Heart left ventricle (tissue), 13 donors: ENCODE measurements around the gene KCNE2.

Source experiments
- POLR2A ChIP-seq, 2 donors: fragments of 450-650 bp; IDR thresholded peaks; one replicate each; pipeline ENCODE4 v1.6.1; 2017; ENCODE audit warnings: antibody characterized with exemption in 2 of 2, mild to moderate bottlenecking in 2 of 2, moderate library complexity in 2 of 2
- TF ChIP-seq, protein P1 (sequence below), 12 donors: fragments of 200-600 bp; sonication (generic) in 4 of 12; IDR thresholded peaks; one replicate each; pipeline versions ENCODE4 v1.5.0 to v1.8.0; 2018 to 2022; ENCODE audit warnings: antibody characterized with exemption in 12 of 12, mild to moderate bottlenecking in 5 of 12
- donor health status: ischemic (EF 13 %, LVEDD 7.1; RV severe dilation, severe dysfunction).
- donor health status: DM: no; HTN: yes; CAD: no.
- donor health status: DM: no; HTN: no; CAD: no.
- donor health status: ischemic (EF 25% LVEDD 6.9; RV normal size, moderate dysfunction).
- donor health status: ischemic (EF 25% LVEDD 5.7; RV mildly dilated, moderate dysfunction).
- donor health status: ischemic (EF 35%, LVEDD 5.7; RV mildly dilated, moderate dysfunction).
- donor health status: nonischemic (EF 11% LVEDD 7.7; RV severe dilation, severe dysfunction).
- donor health status: DM: yes; HTN: yes; CAD: no.
- donor health status: PGD.
- donor health status: ischemic (EF 29% LVEDD 5.4; RV normal size, mild dysfunction).
- donor health status: nonischemic (EF 23%, LVEDD 6.1; RV moderate dilation, normal function).

DNA sequence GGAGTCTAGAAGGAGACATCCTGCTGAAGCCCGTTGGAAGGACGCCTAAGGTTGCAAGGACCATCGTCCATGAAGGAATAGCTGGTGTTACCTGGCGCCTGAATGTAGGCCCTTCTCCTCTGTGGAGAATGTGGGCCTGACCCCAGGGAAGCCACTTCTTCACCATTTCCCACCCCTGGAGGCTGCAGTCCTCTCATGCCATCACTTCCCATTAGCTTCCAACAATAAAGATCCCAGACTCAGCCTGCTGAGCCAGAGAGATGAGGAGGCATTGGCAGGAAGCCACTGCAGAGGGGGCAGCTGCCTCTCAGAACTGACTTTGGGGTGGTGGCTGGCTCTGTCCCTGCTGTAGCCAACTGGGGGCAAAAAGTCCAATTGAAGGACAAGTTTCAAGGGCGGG, 21.3 kb upstream of the KCNE2 start:
- TF ChIP-seq, protein P1, sequence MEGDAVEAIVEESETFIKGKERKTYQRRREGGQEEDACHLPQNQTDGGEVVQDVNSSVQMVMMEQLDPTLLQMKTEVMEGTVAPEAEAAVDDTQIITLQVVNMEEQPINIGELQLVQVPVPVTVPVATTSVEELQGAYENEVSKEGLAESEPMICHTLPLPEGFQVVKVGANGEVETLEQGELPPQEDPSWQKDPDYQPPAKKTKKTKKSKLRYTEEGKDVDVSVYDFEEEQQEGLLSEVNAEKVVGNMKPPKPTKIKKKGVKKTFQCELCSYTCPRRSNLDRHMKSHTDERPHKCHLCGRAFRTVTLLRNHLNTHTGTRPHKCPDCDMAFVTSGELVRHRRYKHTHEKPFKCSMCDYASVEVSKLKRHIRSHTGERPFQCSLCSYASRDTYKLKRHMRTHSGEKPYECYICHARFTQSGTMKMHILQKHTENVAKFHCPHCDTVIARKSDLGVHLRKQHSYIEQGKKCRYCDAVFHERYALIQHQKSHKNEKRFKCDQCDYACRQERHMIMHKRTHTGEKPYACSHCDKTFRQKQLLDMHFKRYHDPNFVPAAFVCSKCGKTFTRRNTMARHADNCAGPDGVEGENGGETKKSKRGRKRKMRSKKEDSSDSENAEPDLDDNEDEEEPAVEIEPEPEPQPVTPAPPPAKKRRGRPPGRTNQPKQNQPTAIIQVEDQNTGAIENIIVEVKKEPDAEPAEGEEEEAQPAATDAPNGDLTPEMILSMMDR (IDR thresholded peaks at IDR 0.05) = no peak
- no peak for TF ChIP-seq POLR2A (IDR thresholded peaks at IDR 0.05)
